ENCODE results near the gene GPRIN1.

- TF ChIP-seq CTCF (IDR thresholded peaks at IDR 0.05; ENCODE audit: insufficient read depth, low read length) (no peak), GABPA (IDR thresholded peaks at IDR 0.05; ENCODE audit: low read depth) (no peak), POLR2AphosphoS5 (IDR thresholded peaks at IDR 0.05; ENCODE audit: low read depth) (no peak), SPI1 (IDR thresholded peaks at IDR 0.05; ENCODE audit: borderline replicate concordance, low read depth) (no peak)
These were observed 12.3 kb downstream of the GPRIN1 start for GRCh38 chr5:176597417-176598389.

Data from HL-60 (cell line).